Measurements from ENCODE around the gene EPS8L3.
A peak's percentile ranks its signal among the peaks of the same experiment; 100 is the strongest.
"Not testable (repeated sequence)": the region's sequence is repeated elsewhere in the genome, so short reads cannot be mapped to it uniquely, and the experiment has no call there.

EPS8L3 gene

DNA sequence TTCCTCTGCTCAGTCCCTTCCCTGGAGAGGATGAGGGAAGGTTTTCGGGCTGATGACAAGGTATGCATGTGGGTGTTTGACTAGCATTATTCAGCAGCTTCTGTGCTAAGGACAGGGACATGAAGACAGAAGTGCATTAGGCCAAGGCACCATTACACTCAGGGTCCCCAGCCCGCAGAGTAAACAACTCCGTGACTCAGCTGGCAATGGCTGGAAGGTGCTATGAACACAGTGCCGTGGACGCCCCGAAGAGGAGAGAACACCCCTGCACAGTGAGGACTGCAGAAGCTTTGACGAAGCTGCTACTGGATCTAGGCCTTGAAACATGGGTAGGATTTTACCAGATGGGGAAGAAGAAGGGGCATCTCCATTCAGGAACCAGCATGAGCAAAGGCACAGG, 13.7 kb upstream of the EPS8L3 start:
- DNase-seq (ENCODE audit: low spot score): no peak

DNA sequence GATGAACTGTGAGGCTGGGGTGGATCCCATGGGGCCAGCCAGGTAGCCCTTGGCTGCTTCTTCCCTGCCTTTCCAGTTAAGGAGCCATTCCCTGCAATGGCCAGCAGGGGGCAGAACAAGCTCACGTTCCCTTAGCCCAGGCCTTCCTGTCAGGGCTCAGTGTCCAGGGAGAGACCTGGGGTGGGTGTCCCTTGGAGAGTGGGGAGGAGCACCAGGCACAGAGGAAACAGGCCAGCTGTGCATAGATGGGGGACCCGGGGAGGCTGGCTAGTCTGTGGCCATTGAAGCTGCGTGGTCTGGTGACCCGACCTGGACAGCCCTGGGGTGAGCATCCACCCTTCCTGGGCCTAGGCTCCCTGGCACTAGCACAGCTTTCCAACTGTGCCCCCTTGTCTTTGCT, 13.2 kb upstream of the EPS8L3 start:
- DNase-seq (ENCODE audit: low spot score): peak; percentile 68

DNA sequence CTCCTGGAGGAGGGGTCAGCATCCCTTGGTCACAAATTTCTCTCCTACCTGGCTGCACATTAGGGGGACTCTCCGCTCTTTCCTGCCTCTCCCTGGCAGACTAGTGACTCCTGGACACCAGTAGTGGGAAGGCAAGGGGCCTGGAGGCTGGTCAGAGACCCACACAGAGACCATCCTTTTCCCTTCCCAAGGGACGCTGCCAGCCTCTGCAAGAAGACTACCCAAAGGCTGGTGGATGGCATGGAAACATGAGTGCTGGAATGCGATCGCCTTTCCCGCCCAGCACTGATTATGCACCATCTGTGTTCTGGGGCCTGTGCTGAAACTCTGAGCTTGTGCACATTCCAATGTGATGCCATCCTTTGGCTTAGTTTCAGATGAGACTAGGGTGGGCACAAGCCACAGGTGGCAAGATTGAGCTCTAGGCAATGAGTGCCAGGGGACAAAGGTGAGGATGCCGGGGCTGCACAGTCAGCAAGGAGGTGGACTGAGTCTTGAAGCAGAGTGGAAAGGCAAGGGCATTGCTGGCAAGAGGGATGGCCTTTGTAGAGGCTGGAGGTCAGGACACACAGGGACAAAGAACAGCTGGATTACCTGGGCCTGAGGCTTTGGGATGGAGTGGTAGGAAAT, 12.6 kb upstream of the EPS8L3 start:
- DNase-seq (ENCODE audit: low spot score): no peak

DNA sequence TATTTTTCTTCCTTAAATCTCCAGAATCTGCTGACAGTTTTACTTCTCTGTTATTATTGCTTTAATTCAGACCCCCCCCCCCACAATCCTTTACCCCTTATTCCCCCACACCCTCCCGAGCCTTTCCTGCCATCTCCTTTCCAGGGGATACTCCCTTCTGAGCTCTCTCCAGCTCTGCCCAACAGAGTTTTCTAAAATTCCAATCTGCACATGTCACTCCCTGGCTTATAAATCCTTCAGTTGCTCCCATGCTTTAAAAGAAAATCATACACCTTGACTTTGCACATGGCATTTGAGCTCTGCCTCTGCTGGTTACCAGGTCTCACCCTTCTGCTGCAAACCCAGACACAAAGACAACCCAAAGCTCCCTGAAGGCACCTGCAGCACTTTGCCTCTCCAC, 11.7 kb upstream of the EPS8L3 start:
- DNase-seq (ENCODE audit: low spot score): no peak

DNA sequence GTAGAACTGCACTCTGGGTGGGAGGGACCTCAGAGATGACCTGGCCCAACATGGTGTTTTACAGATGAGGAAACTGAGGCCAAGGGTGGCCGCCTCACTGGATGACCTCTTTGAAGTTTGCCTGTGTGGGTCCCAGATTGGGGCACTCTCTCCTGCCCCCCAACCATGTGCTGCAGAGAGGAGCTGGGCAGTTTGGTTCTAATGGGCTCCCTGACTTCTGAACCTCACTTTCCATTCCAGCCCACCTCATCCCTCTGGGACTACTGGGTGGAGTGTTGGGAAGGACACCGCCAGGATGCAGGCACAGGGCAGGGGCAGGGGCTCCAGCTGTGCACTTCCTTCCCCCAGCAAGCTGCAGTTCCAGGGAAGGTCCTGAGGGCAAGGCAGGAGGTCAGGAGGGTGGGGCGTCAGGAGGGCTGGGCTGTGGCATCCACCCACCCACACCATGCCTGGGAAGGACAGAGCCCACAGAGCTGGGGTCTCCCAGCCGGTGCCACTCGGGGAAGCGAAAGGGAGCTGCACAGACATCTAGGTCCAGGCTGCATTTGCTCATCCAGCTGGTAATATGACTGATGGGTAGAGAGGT, 10.3 kb upstream of the EPS8L3 start:
- DNase-seq (ENCODE audit: low spot score): no peak

DNA sequence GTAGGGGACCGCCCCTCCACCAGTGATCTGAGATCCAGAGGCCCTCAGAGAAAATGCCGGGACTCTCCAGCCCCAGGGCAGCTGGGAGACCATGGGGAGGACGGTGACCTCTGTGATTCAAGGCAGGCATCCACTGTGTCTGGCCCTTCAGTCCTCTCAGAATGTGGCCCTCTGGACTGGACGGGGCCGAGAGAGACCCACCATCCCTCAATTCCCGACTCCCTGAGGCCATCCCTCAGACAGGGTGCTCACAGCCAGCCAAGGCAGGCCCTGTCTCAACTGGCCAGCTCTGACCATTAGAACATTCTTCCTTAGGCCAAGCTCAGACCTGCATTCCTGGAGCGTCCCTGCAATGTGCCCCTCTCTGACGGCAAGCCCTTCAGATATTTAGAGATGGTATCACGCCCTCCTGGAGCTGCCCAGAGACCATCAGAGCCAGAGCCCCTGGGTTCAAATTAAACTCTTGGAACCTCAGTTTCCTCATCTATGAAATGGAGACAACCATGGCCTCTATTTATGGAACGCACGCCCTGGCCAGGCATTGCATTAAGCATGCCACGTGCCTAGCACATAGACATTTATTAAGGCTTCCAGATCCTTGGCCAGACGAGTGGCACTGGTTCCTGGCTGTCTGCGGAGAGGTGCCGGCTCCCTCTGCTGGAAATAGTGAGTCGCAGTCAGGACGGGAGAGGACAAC, 9.6 kb upstream of the EPS8L3 start:
- peak; percentile 85 for DNase-seq (ENCODE audit: low spot score)

DNA sequence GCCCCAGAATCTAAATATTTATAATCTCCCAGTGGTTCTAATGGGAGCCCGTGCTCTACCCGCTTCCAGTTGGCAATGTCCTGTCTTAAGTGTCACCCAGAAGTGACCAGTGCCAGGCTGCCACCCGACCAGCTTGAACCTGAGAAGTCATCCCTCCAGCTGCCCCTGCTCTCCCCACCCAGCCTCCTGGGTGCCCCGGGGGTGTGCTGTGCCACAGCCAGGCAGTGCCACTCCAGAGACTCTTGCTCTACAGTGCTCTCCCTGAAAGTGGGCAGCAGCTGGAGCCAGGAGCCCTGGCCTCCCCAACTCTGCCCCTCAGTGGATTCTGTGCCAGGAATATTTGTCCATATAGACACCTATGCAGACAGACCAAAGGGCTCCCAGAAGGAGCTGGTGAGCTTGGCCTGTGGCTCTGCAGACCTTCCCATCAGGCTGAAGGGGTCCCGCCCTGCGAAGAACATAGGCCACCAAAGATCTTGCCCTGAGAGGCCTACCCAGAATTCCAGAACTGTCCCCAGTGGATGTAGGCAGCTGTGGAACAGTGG, 9.0 kb upstream of the EPS8L3 start:
- DNase-seq (ENCODE audit: low spot score): no peak

DNA sequence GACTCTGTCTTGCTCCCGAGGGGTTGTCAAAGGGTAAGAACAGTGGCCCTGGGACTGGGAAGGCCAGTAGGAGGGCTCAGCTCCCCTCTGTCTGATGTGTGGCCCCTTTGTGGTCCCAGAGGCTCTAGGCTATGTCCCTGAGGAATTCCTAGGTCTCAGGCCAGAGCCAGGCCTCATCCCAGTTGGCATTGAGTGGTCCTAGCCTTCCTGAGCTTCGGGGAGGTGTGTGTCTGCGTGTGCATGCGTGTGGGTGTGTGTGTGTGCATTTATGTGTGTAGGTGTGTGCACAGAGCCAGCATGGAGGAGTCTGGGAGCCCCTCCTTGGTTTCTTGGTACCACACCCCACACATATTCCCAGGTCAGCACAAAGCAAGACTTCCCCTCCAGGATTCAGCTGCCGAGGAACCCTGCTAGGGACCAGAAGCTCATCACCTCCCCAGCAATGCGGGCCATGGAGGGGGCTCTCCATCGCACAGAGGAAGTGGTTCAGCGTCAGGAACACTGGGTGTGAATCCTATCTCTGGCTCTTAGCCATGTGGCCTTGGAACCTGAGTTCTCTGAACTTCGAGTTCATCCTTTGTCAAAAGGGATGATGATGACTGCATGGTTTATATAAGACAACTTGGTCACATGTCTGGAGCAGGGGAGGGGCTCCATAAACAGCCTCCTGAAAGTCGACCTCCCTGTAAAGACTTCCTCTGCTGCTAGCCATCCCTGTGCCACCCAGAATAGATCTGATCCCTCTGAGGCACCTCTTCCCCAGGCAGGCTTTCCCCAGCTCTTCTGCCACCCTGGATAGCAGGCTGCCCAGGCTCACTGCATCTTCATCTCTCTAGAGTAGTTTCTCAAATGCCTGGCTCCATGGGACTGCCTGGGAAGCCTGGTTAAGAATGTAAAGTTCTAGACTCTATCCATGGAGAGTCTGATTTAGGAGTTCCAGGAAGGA, 8.3 kb upstream of the EPS8L3 start:
- peak; percentile 13 for DNase-seq (ENCODE audit: low spot score)

DNA sequence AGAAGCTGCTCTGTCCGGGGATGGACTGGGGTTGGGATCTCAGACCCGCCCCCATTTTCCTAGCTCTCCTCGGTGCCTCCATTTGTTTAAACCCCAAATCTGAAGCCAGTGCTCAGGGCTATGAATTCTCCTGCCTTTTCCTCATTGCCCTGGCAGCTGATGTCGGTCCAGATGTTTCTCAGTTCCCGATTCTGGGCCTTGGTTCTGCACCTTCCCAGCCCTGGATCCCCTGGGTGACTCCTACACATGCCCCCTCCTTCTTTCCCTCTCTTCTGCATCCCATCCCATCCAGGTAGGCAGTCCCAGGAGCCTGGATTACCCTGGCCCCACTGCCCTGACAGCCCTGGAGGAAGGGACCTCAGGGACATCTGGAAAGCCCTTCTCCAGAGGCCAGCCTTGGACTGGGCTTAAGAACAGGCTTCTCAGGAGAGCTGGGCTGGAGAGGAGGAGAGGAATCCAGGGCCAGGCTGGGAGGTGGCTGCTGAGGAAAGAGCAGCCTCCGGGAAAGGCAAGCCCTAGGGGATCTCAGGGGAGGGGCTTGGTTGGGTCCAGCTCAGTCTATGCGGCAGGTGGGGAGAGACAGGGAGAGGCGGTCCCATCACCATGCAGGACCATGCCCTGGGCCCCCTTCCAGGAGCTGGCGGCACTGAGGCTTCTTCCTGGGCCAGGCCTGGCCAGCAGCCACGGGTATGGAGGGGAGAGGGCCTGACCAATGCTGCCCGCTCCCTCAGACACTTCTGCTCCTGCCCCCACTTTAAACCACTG, 6.8 kb upstream of the EPS8L3 start:
- DNase-seq (ENCODE audit: low spot score): no peak

DNA sequence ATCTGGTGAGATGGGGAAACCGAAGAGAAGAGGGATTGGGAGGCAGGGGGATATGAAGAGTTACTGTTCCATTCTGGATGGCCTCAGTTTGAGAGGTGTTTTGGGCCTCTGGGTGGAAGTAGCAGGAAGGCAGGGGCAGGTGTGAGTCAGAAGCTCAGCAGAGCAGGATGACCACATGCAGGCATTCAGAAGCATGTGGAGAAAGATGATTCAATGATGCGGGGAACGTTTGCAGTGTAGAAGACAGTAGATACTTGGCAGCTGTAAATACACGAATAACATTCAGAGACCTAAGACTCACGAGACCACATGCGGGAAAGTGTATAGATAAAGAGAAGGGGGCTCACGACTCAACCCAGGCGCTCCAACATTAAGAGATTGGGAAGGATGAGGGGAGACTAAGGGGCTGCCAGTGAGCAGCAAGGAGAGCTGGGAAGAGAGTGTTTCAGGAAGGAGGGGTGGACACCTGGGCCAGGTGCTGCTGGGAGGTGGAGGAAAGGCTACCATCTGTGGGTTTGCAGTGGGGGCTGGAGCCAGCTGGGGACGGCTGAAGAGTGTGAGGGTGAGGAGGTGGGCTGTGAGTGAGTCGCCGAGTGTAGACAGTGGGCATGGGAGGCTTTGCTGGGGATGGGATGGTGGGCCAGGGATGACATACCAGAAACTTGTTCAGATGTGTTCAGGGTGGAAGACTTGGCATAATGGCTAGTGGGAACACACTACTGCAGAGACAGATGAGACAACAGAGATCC, 5.8 kb upstream of the EPS8L3 start:
- DNase-seq (ENCODE audit: low spot score): peak; percentile 47

DNA sequence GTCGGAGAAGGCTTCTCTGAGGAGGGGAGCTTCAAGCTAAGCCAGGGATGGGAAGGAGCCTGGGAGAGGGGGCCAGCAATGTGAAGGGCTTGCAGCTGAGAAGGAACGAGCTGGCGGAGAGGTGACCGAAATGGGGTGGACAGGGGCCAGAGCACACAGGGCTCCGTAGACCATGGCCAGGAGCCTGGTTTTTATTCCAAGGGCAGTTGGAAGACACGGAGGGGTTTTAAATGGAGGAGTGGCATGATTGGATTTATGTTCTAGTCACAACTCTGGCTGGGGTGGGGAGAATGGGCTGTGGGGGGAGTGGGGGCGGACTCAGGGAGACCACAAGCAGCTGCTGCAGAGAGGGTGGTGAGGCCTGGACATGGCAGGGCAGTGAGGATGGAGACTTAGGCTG, 5.1 kb upstream of the EPS8L3 start:
- DNase-seq (ENCODE audit: low spot score): no peak

DNA sequence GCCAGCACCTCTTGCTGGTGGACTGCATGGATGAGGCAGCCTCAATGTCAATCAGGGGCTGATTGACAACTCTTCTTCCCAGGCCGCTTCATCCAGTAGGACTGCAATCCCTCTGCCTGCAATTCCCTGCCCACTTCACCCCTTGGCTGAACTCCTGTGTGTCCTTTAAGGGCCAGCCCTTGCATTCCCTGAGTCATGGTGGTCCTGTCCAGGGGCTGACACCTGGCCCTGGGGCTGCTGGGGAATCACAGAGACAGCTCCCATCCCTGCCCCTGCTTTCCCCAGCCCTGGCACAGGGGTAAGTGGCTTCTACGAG, 4.6 kb upstream of the EPS8L3 start:
- DNase-seq (ENCODE audit: low spot score): no peak

DNA sequence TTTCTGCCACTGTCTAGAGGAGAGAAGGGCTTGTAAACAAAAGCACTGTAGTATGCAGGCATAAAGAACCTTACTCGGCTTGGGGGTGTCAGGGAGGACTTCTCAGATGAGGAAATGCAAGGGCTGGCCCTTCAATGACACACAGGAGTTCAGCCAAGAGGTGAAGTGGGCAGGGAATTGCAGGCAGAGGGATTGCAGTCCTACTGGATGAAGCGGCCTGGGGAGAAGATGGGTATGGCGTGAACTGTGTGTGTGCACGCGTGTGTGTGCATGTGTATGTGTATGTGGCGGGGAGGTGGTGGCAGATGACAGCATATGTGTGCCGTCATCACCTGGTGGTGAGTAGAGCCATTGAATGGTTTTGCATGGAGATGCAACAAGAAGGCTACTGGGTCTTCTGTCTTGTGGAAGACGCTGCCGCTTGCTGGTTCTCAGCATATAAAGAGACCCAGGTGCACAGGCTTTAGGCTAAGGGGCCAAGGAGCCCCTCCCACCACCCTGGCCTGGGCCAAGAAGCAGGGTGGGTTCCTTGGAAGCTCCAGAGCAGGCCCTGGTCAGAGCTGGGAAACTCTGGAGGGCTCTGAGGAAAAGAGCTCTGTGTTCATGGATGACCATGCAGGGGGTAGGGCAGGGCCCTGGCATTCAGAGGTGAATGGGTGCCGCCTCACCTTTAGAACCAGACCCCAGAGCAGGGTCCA, 4.1 kb upstream of the EPS8L3 start:
- DNase-seq (ENCODE audit: low spot score): no peak

DNA sequence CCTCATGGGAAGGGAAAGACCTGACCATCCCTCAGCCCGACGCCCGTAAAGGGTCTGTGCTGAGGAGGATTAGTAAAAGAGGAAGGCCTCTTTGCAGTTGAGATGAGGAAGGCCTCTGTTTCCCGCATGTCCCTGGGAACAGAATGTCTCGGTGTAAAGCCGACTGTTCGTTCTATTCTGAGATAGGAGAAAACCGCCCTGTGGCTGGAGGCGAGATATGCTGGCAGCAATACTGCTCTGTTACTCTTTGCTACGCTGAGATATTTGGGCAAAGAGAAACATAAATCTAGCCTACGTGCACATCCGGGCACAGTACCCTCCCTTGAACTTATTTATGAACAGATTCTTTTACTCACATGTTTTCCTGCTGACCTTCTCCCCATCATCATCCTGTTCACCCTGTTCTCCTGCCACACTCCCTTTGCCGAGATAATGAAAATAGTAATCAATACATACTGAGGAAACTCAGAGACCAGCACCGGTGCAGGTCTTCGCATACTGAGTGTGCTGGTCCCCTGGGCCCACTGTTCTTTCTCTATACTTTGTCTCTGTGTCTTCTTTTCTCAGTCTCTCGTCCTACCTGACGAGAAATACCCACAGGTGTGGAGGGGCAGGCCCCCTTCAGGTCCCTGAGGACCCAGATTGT, 3.4 kb upstream of the EPS8L3 start:
- DNase-seq (ENCODE audit: low spot score): not testable (repeated sequence)

DNA sequence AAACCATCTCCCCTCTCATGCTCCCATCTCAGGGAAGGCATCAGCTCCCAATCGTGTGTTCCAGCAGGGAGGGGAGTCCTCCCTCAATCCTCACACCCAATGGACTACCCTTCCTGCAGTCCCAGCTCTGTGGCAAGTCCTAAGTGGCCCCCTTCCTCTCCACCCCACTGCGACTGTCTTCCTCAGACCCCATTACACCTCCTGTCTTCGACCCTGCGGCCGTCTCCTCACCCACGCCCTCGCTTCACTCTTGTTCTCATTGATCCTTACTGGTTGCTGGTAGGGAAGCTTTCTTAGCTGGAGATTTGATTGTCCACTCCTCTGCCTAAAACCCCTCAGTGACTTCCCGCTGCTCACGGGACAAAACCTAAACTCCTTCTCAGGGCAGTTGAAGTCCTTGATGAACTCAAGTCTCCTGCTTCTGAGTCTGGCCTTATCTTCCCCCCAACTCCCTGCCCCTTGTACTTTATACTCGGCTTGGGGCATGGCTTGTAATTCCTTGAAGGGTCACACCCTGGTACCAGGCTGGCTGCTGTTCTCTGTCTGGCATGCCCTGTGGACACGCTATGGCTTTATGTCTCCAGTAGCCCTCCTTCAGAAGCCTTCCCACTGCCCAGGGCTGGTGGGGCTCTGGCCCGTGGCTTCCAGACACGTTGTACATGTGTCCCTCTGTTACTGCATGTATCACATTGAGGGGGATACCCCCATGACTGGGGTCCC, 2.3 kb upstream of the EPS8L3 start:
- no peak for DNase-seq (ENCODE audit: low spot score)

DNA sequence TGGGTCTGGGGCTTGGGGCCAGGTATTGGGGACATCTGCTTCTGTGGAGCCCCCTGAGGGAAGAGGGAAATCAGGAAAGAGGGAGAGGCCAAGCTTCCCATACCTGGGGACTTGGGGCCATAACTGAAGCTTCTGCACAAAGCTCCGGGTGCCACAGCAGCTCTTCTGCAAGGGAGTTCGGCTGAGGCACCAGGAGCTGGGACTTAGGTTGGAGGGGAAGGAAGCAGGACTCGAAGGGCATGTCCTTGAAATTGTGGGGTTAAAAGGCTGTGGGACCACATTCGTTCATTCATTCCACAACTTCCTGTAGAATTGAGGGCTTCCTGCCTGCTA, 1.7 kb upstream of the EPS8L3 start:
- no peak for DNase-seq (ENCODE audit: low spot score)

DNA sequence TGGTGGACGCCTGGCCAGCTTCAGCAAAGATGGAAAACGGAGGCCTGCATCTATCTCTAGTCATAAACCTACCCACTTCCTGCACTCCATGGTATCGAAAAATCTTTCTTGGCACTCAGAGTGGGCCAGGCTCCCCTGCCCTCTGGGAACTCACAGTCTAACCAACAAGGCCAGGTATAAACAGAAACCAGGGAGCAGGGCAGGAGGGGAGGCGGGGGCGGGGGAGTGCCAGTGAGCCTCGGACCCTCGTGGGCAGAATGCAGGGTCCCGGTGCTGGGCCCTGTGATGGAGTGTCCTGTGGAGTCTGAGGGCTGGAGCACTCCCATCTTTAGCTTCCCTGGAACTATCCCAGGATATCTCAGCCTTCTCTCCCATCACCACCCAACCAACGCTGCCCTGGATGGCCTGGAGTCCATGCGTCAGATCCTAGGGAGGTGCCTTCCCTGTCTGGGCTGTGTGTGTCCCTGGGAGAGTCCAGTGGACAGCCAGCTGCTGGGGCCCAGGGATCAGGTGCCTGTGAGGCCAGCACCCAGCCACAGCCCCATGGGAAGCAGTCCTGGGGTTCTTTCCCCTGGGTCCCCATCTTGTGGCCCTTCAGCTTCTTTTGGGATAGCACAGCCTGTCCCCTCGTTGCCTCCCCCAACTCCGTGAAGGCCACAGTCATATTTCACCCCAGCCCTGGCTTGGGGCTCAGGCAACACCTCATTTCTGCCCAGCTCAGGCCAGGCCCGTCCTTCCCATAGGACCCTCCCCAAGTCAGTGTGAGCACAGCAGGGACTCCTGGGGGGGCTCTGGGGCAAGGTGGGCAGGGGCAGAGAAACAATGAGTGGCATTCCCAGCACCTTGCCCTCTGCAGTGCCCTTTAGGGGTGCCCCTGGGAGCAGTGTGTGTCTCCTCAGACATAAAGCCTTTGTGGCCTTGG, 1.1 kb upstream of the EPS8L3 start:
- DNase-seq (ENCODE audit: low spot score): no peak
